Stimulated activated CD4-positive, alpha-beta T cell treated with anti-CD3 and anti-CD28 coated beads, Interleukin-12 subunit alpha, Interleukin-12 subunit beta, amount 100 ng/mL, for 24 hours (primary cell): ENCODE data around the gene LUC7L3.
"Not testable (repeated sequence)": the region's sequence is repeated elsewhere in the genome, so short reads cannot be mapped to it uniquely, and the experiment has no call there.

ENCODE experiments used
- DNase-seq, 2 experiments: peaks; one replicate each; pipeline ENCODE4 v3.0.0-alpha.2; 2020; ENCODE audit warnings: low read depth in 2 of 2

Gene LUC7L3

GRCh38 chr17:50719144-50719923 lies at the start of gene LUC7L3:
Gene LUC7L3 (plus strand): TSS chr17:50719603. CDS start chr17:50719733, 130 bp downstream.
- DNase-seq, result peak; percentile 86 to 91

DNA sequence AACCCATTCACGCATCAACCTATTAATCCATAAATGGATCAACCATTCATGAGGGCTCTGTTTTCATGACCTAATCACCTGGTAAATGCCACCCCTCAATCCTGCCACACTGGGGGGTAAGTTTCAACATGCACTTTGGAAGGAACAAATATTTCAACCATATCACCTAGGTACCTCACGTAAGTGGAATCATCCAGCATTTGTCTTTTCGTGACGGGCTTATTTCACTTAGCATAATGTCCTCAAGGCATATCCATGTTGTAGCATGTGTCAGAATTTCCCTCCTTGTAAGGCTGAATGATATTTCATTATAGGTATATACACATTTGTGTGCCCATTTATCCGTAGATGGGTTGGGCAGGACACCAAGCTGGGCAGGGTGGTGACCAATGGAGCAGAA lies 47.3 kb upstream of the LUC7L3 start:
- DNase-seq, result no peak

GRCh38 chr17:50672831-50673551 lies 46.4 kb upstream of the LUC7L3 start:
- DNase-seq, result no peak

DNA sequence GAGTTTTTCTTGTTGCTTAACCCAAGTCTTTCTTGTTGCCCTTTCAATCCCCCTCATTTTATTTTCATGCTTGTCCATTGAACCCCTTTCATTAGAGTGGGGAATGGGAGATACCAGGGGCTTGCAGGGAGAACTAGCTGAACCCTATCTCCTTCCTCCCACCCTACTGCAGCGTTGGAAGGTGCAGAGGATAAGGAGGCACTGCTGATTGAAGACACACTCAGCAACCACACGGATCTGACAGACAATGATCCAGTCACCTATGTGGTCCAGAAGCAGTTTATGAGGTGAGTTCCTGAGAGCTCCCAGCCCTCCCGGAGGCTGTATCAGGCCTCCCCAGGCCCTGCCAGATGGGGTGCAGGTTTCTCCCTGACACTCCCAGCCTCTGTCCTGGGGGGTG lies 44.2 kb upstream of the LUC7L3 start:
- no peak for DNase-seq

DNA sequence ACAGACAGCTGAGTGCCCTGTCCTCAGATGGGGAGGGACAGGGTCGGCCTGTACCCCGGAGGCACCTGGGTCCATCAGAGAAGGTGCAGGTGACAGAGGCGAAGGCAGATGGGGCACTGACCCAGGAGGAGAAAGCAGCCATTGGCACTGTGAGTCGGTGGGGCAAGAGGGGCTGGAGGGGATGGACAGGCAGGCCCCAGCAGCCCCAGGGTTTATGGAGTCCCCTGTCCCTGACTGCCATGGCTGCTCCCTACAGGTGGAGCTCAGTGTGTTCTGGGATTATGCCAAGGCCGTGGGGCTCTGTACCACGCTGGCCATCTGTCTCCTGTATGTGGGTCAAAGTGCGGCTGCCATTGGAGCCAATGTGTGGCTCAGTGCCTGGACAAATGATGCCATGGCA lies 43.8 kb upstream of the LUC7L3 start:
- no peak for DNase-seq

DNA sequence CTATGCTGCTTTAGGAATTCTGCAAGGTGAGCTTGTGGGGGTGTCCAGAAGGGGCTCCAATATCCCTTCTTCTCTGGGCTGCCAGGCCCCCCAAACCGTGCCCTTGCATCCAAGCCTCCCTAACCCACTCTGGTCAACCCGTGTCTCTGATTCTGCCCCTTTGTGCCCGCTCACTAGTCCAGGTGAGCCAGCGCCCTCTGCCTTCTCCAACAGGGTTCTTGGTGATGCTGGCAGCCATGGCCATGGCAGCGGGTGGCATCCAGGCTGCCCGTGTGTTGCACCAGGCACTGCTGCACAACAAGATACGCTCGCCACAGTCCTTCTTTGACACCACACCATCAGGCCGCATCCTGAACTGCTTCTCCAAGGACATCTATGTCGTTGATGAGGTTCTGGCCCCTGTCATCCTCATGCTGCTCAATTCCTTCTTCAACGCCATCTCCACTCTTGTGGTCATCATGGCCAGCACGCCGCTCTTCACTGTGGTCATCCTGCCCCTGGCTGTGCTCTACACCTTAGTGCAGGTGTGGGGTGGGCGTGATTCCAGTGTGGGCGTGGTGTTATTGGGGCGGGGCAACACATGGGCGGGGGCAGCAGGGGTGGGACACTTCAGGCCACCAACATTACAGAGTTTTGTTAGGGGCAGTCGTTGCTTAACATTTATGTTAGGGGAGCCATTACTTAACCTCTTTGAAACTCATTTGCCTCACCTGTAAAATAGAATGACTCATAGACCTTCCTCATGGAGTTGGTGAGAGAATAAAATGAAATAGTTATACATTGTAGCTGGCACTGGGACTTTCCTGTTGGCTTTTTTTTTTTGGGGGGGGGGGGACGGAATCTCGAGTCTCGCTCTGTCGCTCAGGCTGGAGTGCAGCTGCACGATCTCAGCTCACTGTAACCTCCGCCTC lies 43.1 kb upstream of the LUC7L3 start:
- DNase-seq, result no peak

DNA sequence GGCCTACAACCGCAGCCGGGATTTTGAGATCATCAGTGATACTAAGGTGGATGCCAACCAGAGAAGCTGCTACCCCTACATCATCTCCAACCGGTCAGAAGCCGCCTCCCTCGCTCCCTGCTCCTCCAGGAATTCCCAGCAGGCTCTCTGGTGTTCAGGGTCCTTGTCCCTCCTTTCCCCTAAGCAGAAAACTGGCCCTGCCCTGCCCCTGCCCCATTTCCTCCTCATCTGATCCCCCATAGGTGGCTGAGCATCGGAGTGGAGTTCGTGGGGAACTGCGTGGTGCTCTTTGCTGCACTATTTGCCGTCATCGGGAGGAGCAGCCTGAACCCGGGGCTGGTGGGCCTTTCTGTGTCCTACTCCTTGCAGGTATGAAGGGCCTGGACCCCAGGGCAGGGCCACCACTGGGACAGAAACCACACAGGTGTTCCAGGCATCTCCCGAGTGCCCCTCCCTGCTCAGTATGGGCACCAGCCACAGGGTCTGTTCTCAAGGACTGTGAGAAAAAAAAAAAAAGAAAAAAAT lies 41.5 kb upstream of the LUC7L3 start:
- DNase-seq, result no peak

DNA sequence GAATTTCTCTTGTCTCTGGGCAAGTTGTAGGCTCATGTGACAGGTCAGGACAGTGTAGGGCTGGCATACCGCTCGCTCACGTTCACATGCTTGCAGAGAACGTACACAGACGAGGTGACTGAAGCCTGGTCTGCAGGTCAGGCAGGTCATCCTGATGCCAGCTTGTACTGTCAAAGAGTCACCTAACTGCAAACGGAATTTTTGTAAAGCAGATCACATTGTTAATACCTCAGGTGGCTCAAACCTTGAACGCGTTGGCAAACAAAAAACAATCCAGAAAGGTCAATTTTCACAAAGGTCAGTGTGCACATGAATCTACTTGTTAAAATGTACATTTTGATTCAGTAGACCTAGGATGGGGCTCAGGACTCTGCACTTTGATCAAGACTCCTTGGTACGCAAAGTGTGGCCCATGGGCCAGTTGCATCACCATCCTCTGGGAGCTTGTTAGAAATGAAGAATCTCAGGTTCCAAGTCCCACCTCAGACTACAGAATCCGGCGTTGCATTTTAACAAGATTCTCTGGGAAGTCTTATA lies 40.3 kb upstream of the LUC7L3 start:
- DNase-seq, result no peak

GRCh38 chr17:50680126-50680525 lies 39.3 kb upstream of the LUC7L3 start:
- no peak for DNase-seq

DNA sequence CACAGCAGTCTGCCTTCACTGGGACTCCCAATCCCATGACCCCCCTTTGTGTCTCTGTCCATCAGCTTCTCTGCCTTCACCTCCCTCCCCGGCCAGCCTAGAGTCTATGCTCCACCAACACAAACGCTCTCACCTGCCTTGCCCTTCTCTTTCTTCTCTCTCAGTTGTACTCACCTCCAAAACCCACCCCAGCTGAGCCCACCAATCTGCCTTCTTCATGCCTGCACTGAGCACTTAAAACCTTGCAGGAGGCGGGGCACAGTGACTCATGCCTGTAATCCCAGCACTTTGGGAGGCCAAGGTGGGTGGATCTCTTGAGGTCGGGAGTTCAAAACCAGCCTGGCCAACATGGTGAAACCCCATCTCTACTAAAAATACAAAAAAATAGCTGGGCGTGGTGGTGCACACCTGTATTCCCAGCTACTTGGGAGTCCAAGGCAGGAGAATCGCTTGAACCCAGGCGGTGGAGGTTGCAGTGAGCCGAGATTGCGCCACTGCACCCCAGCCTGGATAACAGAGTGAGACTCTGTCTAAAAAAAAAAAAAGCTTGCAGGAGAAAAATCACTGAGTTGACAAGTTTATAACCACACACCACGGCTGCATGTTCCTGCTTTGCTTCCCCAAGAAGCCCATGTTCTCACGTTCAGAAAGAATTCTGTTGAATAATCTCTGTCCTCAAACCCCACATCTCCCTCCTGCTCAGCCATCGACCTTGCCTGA lies 38.7 kb upstream of the LUC7L3 start:
- DNase-seq, result not testable (repeated sequence)

DNA sequence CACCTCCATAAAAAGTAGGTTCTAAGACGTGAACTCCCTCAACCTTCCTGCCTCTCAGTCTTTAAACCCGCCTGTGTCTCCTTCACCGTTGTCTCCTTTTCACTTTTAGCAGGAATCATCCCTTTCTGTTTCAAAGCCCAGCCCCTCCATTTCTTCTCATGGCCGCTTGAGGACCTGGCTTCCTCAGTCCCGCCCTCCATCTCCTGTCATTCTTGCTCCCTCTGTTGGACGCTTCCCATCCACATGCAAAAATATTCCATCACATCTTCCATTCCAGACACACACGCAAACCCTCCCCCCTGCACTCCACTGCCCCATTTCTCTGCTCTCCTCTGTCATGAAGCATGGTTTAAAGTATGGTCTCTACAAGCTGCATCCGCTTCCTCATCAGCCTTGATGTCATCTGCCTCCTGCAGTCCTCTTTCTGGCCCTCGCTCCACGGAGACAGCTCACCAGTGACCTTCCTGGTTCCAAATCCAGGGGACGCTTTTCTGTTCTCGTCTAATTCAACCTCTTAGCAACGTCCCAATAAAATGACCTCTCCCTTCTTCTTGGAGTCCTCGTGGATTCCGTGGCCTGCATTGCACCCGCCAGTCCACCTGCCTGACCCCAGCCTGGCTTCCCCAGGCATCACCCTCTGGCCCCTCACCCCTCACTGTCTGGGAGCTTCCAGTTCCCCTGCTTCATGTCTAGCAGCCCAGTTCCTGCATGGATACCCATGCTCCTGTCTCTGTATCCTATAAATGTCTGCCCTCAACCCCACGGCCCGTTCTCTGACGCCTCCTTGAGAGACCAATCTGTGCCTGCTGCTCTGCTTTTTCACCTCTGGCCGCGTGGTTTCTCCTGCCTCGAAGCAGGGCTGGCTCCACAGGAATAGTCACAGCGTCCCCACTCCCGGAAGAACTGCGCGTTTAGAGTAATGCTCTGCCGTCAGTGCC lies 37.9 kb upstream of the LUC7L3 start:
- no peak for DNase-seq

GRCh38 chr17:50682441-50682840 lies 37.0 kb upstream of the LUC7L3 start:
- DNase-seq, result no peak

GRCh38 chr17:50682938-50683337 lies 36.5 kb upstream of the LUC7L3 start:
- DNase-seq, result no peak

DNA sequence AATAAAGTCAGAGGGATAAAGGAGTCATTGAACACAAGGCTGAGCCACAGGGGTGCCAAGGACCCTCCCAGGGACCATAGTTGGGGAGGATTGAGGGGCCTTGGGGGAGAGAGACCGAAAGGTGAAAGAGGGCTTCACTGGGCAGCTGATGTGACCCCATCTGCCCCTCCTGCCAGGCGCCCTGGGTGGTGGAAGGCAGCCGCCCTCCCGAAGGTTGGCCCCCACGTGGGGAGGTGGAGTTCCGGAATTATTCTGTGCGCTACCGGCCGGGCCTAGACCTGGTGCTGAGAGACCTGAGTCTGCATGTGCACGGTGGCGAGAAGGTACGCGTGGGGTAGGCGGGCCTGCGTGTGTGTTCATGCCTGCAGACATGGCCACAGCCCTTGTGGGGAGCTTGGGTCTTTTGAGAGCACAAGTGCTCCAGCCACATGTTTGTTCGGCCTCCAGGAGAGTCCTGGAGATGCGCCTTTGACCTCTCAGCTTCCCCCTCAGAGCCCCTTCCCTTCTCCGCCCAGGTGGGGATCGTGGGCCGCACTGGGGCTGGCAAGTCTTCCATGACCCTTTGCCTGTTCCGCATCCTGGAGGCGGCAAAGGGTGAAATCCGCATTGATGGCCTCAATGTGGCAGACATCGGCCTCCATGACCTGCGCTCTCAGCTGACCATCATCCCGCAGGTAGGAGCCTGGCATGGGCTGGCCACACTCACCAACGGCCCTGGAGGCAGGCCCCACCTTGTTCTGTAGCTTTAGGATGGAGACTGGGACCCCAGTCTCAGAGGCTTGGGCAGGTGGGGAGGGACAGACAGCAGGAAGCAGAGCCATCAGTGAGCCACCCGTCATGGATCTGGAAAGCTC lies 35.7 kb upstream of the LUC7L3 start:
- DNase-seq, result no peak

GRCh38 chr17:50684288-50684611 lies 35.2 kb upstream of the LUC7L3 start:
- DNase-seq, result no peak

DNA sequence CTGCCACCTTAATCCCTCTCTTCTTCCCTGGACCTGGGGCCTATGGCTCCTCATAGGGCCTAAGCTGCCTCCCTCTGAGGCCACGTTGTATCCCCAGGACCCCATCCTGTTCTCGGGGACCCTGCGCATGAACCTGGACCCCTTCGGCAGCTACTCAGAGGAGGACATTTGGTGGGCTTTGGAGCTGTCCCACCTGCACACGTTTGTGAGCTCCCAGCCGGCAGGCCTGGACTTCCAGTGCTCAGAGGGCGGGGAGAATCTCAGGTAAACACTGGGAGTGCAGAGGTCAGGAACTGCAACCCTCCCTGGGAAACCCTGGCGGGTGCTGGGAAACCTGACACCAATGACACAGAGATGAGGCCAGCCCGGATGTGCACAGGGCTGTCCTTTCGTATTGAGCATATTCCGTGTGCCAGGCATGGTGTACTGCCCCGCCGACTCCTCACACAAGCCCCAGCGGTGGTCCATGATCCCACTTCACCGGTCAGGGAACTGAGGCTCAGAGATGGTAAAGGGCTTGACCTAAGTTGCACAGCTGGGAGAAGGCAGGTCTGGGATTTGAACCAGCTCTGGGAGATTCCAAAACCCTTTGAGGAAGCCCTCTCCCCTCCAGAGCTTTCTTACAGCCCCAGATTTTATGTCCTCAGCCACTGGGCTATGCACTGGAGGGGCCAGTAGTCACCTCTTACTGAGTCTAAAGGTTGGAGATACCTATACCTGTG lies 34.6 kb upstream of the LUC7L3 start:
- no peak for DNase-seq

DNA sequence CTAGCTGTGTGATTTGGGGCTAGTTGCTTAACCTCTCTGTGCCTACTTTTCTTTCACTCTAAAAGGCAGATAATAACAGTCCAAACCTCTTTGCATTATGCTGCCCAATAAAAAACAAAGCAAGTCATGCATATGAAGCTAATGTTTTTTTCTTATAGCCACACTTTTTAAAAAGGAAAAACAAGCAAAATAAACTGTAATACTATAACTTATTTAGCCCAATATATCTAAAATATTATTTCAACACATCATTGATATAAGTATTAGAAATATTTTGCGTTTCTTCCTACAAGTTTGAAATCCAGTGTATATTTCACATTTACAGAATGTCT lies 34.1 kb upstream of the LUC7L3 start:
- no peak for DNase-seq

DNA sequence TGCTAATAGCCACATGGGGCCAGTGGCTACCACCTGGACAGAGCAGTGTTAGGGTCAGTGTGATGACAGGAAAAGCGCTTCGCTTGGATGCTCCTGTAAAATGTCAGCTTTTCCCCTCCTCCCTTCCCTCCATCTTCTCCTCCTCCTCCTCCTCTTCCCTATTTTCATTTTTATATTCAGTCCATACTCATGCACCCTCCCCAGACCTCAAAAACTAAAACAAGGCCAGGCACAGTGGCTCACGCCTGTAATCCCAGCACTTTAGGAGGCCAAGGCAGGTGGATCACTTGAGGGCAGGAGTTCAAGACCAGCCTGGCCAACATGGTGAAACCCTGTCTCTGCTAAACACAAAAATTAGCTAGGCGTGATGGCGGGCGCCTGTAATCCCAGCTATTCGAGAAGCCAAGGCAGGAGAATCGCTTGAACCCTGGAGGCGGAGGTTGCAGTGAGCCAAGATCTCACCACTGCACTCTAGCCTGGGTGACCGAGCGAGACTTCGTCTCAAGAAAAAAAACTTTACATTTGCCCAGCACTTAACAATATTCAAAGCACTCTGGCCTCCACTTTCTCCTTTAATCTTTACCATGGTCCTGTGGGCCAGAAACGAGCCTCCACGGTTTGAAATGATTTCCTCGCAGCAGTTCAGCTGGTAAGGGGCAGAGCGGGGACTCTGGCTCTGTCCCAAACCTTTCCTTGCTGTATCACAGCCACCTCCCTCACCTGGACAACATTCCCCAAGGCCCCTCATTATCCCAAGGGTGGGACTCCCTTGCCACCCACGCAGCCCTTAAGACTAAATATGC lies 33.5 kb upstream of the LUC7L3 start:
- no peak for DNase-seq
